ENCODE results near the gene TVP23A.

The TVP23A gene

DNA sequence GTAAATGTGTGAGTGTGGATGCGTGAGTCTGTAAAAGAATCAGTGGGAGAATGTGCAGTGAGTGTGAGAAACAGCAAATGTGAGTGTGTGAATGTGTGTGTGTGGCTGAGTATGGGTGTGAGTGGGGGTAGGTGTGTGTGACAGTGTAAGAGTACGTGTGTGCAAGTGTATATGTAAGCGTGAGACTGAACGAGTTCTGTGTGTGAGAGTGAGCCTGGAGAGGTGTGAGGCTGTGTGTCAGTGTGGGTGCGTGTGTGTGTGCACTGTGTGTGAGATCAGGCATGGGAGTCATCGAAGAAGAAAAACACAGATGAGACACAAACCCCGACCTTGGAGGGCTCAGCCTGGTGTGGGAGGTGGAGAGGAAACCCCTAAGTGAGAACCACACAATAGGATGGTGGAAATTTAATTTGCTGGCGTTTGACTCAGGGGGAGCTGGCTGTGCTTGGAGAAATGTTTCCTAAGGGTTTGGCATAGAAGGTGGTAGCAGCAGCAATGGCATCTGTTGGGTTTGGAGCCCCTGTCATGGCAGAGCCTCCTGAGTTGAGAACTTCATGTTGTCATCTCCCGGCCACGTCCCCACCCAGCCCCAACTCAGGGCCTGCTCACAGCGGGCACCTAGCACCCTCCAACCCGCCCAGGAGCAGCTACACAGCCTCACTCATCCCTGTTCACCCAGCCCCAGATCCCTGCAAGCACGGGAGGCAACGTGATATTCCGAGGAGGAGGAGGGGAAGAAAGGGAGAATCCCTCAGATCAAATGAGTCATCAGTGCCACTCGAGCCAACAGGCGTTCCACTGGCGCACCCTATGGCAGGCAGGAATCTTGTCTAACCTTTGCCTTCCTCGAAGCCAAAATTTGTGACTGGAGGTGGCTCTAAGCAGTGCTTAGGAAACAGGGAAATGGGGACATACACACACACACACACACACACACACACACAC lies 89.2 kb downstream of the TVP23A start (continued):
- TF ChIP-seq ZBTB17 (tag by site-specific recombination; IDR thresholded peaks at IDR 0.05) (peak; percentile 80), ZNF792 (tag by site-specific recombination; IDR thresholded peaks at IDR 0.05) (0 out of 2 replicates have a peak, but pooled peaks have one; percentile 29), SCRT1 (tag by site-specific recombination; IDR thresholded peaks at IDR 0.05; ENCODE audit: borderline replicate concordance) (no peak), SP7 (tag by site-specific recombination; IDR thresholded peaks at IDR 0.05) (peak; percentile 44), ZNF600 (tag by site-specific recombination; IDR thresholded peaks at IDR 0.05) (no peak), TSHZ1 (tag by site-specific recombination; IDR thresholded peaks at IDR 0.05; ENCODE audit: borderline replicate concordance) (no peak; the same call in 1 of the 2 replicates), ZFHX2 (tag by site-specific recombination; conservative IDR thresholded peaks at IDR 0.05) (peak; percentile 50), ZBTB48 (tag by site-specific recombination; IDR thresholded peaks at IDR 0.05) (0 out of 2 replicates have a peak, but pooled peaks have one; percentile 31), SCRT2 (tag by site-specific recombination; IDR thresholded peaks at IDR 0.05) (peak; percentile 76), ZNF580 (tag by site-specific recombination; IDR thresholded peaks at IDR 0.05) (no peak), ZNF335 (tag by site-specific recombination; conservative IDR thresholded peaks at IDR 0.05) (peak; percentile 61), HOXC10 (CRISPR knock-in tag; IDR thresholded peaks at IDR 0.05) (no peak)

- Histone ChIP-seq H3K27ac (ENCODE audit: extremely low read depth, low read depth, low read length) (no peak overlapping the region), H3K9me3 (ENCODE audit: control insufficient read depth, insufficient read depth, low read depth, low read length) (no peaks in the 10 kb centered on the region), H3K36me3 (ENCODE audit: control insufficient read depth in 2 of 2, insufficient read depth in 1 of 2, low read length in 2 of 2) (no peaks in the 10 kb centered on the region), H3K4me1 (ENCODE audit: control insufficient read depth, insufficient read depth, low read length) (no peaks in the 10 kb centered on the region), H3K4me3 (ENCODE audit: low read depth, low read length) (no peak overlapping the region)
- CTCF ChIA-PET = interaction anchor here (1.5 kb wide), 1 partner anchor 213 kb away, joined by 3 read pairs; no protein-coding TSS in a partner anchor
- POLR2A ChIA-PET = no interaction called here
- TF ChIP-seq PBX3 (CRISPR knock-in tag; IDR thresholded peaks at IDR 0.05) (no peak), ZBTB1 (tag by site-specific recombination; IDR thresholded peaks at IDR 0.05) (no peak), ZNF335 (tag by site-specific recombination; conservative IDR thresholded peaks at IDR 0.05) (no peak), ZNF521 (tag by site-specific recombination; IDR thresholded peaks at IDR 0.05) (no peak), ZNF24 (tag by site-specific recombination; IDR thresholded peaks at IDR 0.05) (no peak), ZNF544 (tag by site-specific recombination; IDR thresholded peaks at IDR 0.05) (no peak), ZNF580 (tag by site-specific recombination; IDR thresholded peaks at IDR 0.05) (no peak), ZSCAN30 (tag by site-specific recombination; IDR thresholded peaks at IDR 0.05) (no peak), KLF16 (tag by site-specific recombination; IDR thresholded peaks at IDR 0.05) (no peak), TRIM28 (IDR thresholded peaks at IDR 0.05; ENCODE audit: borderline replicate concordance, low read length) (no peak), ZNF791 (tag by site-specific recombination; IDR thresholded peaks at IDR 0.05) (no peak), ZNF26 (tag by site-specific recombination; IDR thresholded peaks at IDR 0.05) (no peak)
- TF ChIP-seq, protein P1, sequence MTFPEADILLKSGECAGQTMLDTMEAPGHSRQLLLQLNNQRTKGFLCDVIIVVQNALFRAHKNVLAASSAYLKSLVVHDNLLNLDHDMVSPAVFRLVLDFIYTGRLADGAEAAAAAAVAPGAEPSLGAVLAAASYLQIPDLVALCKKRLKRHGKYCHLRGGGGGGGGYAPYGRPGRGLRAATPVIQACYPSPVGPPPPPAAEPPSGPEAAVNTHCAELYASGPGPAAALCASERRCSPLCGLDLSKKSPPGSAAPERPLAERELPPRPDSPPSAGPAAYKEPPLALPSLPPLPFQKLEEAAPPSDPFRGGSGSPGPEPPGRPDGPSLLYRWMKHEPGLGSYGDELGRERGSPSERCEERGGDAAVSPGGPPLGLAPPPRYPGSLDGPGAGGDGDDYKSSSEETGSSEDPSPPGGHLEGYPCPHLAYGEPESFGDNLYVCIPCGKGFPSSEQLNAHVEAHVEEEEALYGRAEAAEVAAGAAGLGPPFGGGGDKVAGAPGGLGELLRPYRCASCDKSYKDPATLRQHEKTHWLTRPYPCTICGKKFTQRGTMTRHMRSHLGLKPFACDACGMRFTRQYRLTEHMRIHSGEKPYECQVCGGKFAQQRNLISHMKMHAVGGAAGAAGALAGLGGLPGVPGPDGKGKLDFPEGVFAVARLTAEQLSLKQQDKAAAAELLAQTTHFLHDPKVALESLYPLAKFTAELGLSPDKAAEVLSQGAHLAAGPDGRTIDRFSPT (tag by site-specific recombination; IDR thresholded peaks at IDR 0.05) = no peak
Observed at GRCh38 chr16:10728003-10728887, 90.3 kb downstream of the TVP23A start.

Data from HEK293 (cell line).